HG03025 (cell line): ENCODE data around the gene TIGD1.
A peak's percentile ranks its signal among the peaks of the same experiment; 100 is the strongest.
"Not testable (repeated sequence)": the region's sequence is repeated elsewhere in the genome, so short reads cannot be mapped to it uniquely, and the experiment has no call there.

Source experiments
- ATAC-seq: cut with Tn5 transposase; IDR thresholded peaks from one replicate; pipeline ENCODE4 v1.9.1; 2021; ENCODE audit warnings: mild to moderate bottlenecking, moderate library complexity; ENCODE audit not compliant: unreplicated experiment, low FRiP score

The TIGD1 gene

GRCh38 chr2:232571026-232571474, 20.7 kb upstream of the TIGD1 start:
- no peak for ATAC-seq

- not testable (repeated sequence) for ATAC-seq
These were observed 20.1 kb upstream of the TIGD1 start for GRCh38 chr2:232570481-232570880.

GRCh38 chr2:232569541-232569940, 19.2 kb upstream of the TIGD1 start:
- no peak for ATAC-seq

- no peak for ATAC-seq
These were observed 17.8 kb upstream of the TIGD1 start for GRCh38 chr2:232568161-232568560.

- no peak for ATAC-seq
These were observed 17.4 kb upstream of the TIGD1 start for GRCh38 chr2:232567721-232568120.

GRCh38 chr2:232563580-232563979, 13.2 kb upstream of the TIGD1 start:
- ATAC-seq, result no peak

GRCh38 chr2:232562515-232563151, 12.3 kb upstream of the TIGD1 start:
- no peak for ATAC-seq

GRCh38 chr2:232556426-232556825, 6.1 kb upstream of the TIGD1 start:
- ATAC-seq, result no peak

- ATAC-seq, result no peak
These were observed 1.4 kb upstream of the TIGD1 start for GRCh38 chr2:232551776-232552175.

- no peak for ATAC-seq
These were observed 887 bp upstream of the TIGD1 start for GRCh38 chr2:232551250-232551638.

- ATAC-seq, result peak; percentile 26
These were observed 553 bp downstream of the TIGD1 start for GRCh38 chr2:232549655-232550353.

GRCh38 chr2:232547991-232548390, 2.4 kb downstream of the TIGD1 start:
- ATAC-seq, result no peak

GRCh38 chr2:232545511-232546375, 4.6 kb downstream of the TIGD1 start:
- ATAC-seq, result no peak

- ATAC-seq, result no peak
These were observed 5.7 kb downstream of the TIGD1 start for GRCh38 chr2:232544674-232545073.

GRCh38 chr2:232543928-232544631, 6.3 kb downstream of the TIGD1 start:
- ATAC-seq, result no peak

GRCh38 chr2:232543491-232543890, 6.9 kb downstream of the TIGD1 start:
- no peak for ATAC-seq

- no peak for ATAC-seq
These were observed 7.5 kb downstream of the TIGD1 start for GRCh38 chr2:232542715-232543467.

GRCh38 chr2:232541961-232542714, 8.2 kb downstream of the TIGD1 start:
- ATAC-seq, result no peak
